GM23338 (cell line): ENCODE measurements around the gene GRIN3B. TPM values are rescaled to one million over a fixed set of nuclear protein-coding genes. Genes with fewer than 3 reads are reported as not detected.

Source experiments
- ATAC-seq: fragments of 200-7000 bp; cut with Tn5 transposase; 3 replicates; pipeline ENCODE4 v1.9.1; 2020
- DNase-seq: peaks from one replicate; pipeline ENCODE4 v3.0.0-alpha.2; 2015; ENCODE audit warnings: low spot score
- H2AFZ ChIP-seq: fragments of 200-600 bp; sonication (generic); 2 replicates; pipeline ENCODE4 v1.8.0; 2016; ENCODE audit warnings: antibody characterized with exemption, mild to moderate bottlenecking, moderate library complexity
- H3F3A ChIP-seq: fragments of 200-600 bp; sonication (generic); replicated peaks from 2 replicates; pipeline ENCODE4 v1.8.0; 2017; ENCODE audit warnings: antibody characterized with exemption, mixed run types, low read depth
- H3K27ac ChIP-seq: fragments of 200-600 bp; sonication (generic); 2 replicates; pipeline ENCODE4 v1.6.1; 2016; ENCODE audit warnings: low read depth
- H3K27me3 ChIP-seq: fragments of 200-600 bp; sonication (generic); 2 replicates; pipeline ENCODE4 v1.8.0; 2016; ENCODE audit warnings: mild to moderate bottlenecking, mixed run types, moderate library complexity; ENCODE audit not compliant: insufficient read depth
- H3K36me3 ChIP-seq: fragments of 200-600 bp; sonication (generic); 2 replicates; pipeline ENCODE4 v1.8.0; 2016; ENCODE audit warnings: mild to moderate bottlenecking; ENCODE audit not compliant: insufficient read depth
- H3K4me1 ChIP-seq: fragments of 200-600 bp; sonication (generic); 2 replicates; pipeline ENCODE4 v1.8.0; 2016; ENCODE audit warnings: mild to moderate bottlenecking, moderate library complexity; ENCODE audit not compliant: insufficient read depth
- H3K4me2 ChIP-seq: fragments of 200-600 bp; sonication (generic); 2 replicates; pipeline ENCODE4 v1.7.1; 2017; ENCODE audit warnings: mixed run types
- H3K4me3 ChIP-seq: fragments of 200-600 bp; sonication (generic); 2 replicates; pipeline ENCODE4 v1.6.1; 2016; ENCODE audit warnings: mixed run types
- H3K79me2 ChIP-seq: fragments of 200-600 bp; sonication (generic); replicated peaks from 2 replicates; pipeline ENCODE4 v1.8.0; 2017; ENCODE audit warnings: mild to moderate bottlenecking; ENCODE audit not compliant: insufficient read depth
- H3K9me2 ChIP-seq: fragments of 200-600 bp; sonication (generic); 2 replicates; pipeline ENCODE4 v1.8.0; 2017; ENCODE audit not compliant: insufficient read depth
- H4K20me1 ChIP-seq: fragments of 200-600 bp; sonication (generic); replicated peaks from 2 replicates; pipeline ENCODE4 v1.8.0; 2017; ENCODE audit warnings: mild to moderate bottlenecking; ENCODE audit not compliant: insufficient read depth
- H3K27ac Mint-ChIP-seq: 2 replicates; pipeline ENCODE4 v1.8.0; 2020; ENCODE audit warnings: inconsistent platforms, mild to moderate bottlenecking, moderate library complexity, mixed read lengths
- H3K27me3 Mint-ChIP-seq: 3 replicates; pipeline ENCODE4 v1.8.0; 2022; ENCODE audit warnings: low read depth, mild to moderate bottlenecking, moderate library complexity, mixed read lengths, inconsistent platforms; ENCODE audit not compliant: insufficient read depth, poor library complexity
- H3K36me3 Mint-ChIP-seq: 3 replicates; pipeline ENCODE4 v1.8.0; 2021; ENCODE audit warnings: low read depth, mild to moderate bottlenecking, inconsistent platforms, moderate library complexity, mixed read lengths
- H3K4me1 Mint-ChIP-seq: 3 replicates; pipeline ENCODE4 v1.8.0; 2020; ENCODE audit warnings: mild to moderate bottlenecking, inconsistent platforms, mixed read lengths
- H3K4me3 Mint-ChIP-seq: 3 replicates; pipeline ENCODE4 v1.8.0; 2021; ENCODE audit warnings: moderate library complexity, mild to moderate bottlenecking, inconsistent platforms, mixed read lengths
- H3K9me3 Mint-ChIP-seq: 3 replicates; pipeline ENCODE4 v1.8.0; 2020; ENCODE audit warnings: moderate library complexity, mild to moderate bottlenecking, inconsistent platforms, mixed read lengths
- CREB1 ChIP-seq: fragments of 250-450 bp; sonication (Bioruptor Pico); IDR thresholded peaks from 2 replicates; pipeline ENCODE4 v1.5.0; 2020; ENCODE audit warnings: low read depth, mild to moderate bottlenecking, moderate library complexity
- CTCF ChIP-seq, 2 experiments: fragments of 200-600 bp in 1 of 2; sonication (generic) in 1 of 2; conservative IDR thresholded peaks; 2 replicates each; pipeline versions ENCODE4 v1.5.1 to v1.6.1; 2016 to 2017; ENCODE audit warnings: antibody characterized with exemption in 2 of 2, low read depth in 2 of 2, mild to moderate bottlenecking in 2 of 2, moderate library complexity in 1 of 2
- JUNB ChIP-seq: IDR thresholded peaks from one replicate; pipeline ENCODE4 v1.6.1; 2016; ENCODE audit warnings: antibody characterized with exemption; ENCODE audit not compliant: unreplicated experiment
- NANOG ChIP-seq: IDR thresholded peaks from 2 replicates; pipeline ENCODE4 v1.6.1; 2016; ENCODE audit warnings: antibody characterized with exemption, borderline replicate concordance
- REST ChIP-seq: IDR thresholded peaks from one replicate; pipeline ENCODE4 v1.6.1; 2018; ENCODE audit warnings: antibody characterized with exemption; ENCODE audit not compliant: unreplicated experiment
- STAT1 ChIP-seq: IDR thresholded peaks from one replicate; pipeline ENCODE4 v1.6.1; 2016; ENCODE audit warnings: antibody characterized with exemption; ENCODE audit not compliant: unreplicated experiment
- ZNF114 ChIP-seq: fragments of 250-450 bp; sonication (Bioruptor Pico); IDR thresholded peaks from 2 replicates; pipeline ENCODE4 v1.5.0; 2020; ENCODE audit warnings: mild to moderate bottlenecking, moderate library complexity
- ZNF331 ChIP-seq: fragments of 250-450 bp; sonication (Bioruptor Pico); IDR thresholded peaks from 2 replicates; pipeline ENCODE4 v1.5.0; 2020; ENCODE audit warnings: low read depth, mild to moderate bottlenecking, moderate library complexity
- polyA plus RNA-seq: library from polyadenylated mRNA; unstranded; fragments of >200 nt; fragmentation: Nextera tagmentation; extraction: Ambion mirVana; gene quantifications from 2 replicates; pipeline ENCODE4 v1.2.1, GENCODE V29; 2016
- total RNA-seq: library from RNA; depleted of rRNA; stranded (reverse); fragments of >200 nt; shearing (Covaris generic); gene quantifications from 2 replicates; pipeline ENCODE4 v1.2.3, GENCODE V29; 2014
- TF ChIP-seq, protein P1 (sequence below): IDR thresholded peaks from 2 replicates; pipeline ENCODE4 v1.6.1; 2016; ENCODE audit warnings: antibody characterized with exemption

Gene GRIN3B
- total and polyA plus RNA-seq, 2 experiments from 2014 or later = 0.11 to 2.8 TPM

GRCh38 chr19:1018393-1018792, 18.2 kb downstream of the GRIN3B start (continued):
- no peak for TF ChIP-seq CTCF (conservative IDR thresholded peaks at IDR 0.05; ENCODE audit: low read depth in 2 of 2)
- no peak for TF ChIP-seq STAT1

DNA sequence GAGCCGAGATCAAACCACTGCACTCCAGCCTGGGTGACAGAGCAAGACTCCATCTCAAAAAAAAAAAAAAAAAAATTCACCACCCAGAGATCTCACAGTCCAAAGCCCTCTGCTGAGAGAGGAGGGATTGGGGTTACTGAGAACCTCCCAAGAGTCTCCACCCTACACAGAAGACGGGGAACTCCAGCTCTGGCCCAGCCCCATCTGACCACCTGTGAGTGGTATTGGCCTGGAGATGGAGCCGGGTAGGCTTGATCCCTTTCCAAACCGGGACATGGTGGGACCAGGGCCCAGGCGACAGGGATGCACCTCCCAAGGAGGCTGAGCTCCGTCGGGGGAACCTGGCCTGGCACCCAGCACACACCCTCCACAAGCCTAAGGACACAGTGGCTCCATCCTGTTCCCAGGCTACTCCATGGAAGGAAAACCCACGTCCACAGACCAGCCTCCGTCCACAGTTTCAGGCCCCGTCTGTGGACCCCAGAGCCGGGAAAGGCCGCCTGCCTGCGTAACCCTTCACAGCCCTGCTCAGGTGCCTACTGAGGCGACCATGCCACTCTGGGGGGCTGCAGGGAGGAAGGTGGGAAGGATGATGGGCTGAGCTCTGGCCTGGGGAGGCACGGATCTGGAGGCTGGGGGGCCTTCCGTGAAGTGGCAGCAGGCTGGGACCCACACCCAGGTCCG, 18.9 kb downstream of the GRIN3B start:
- Histone ChIP-seq H3K9me2 (no peaks in the 10 kb centered on the region), H3K4me2 (peak overlapping the region; percentile 87), H3K27me3 (no peaks in the 10 kb centered on the region), H3K27ac (no peak overlapping the region), H3K4me3 (peak overlapping the region; percentile 91), H3F3A (peaks cover 14% of the 10 kb centered on the region; the same call in 1 of the 2 replicates), H4K20me1 (peaks cover 15% of the 10 kb centered on the region), H3K4me1 (peaks cover 8% of the 10 kb centered on the region; the same call in 1 of the 2 replicates), H3K79me2 (peaks cover 65% of the 10 kb centered on the region), H3K36me3 (no peaks in the 10 kb centered on the region), H2AFZ (no peak overlapping the region)
- Mint-ChIP-seq H3K27ac (no peak overlapping the region), H3K27me3 (peaks cover 16% of the 10 kb centered on the region), H3K9me3 (peaks cover 3% of the 10 kb centered on the region; the same call in 2 of the 3 replicates), H3K4me1 (peaks cover 26% of the 10 kb centered on the region), H3K36me3 (peaks cover 2% of the 10 kb centered on the region; the same call in 2 of the 3 replicates), H3K4me3 (peak overlapping the region; percentile 94)
- TF ChIP-seq REST = no peak
- no peak for TF ChIP-seq NANOG
- no peak for TF ChIP-seq CREB1 (CRISPR knock-in tag)
- TF ChIP-seq ZNF331 = no peak
- no peak for TF ChIP-seq ZNF114 (CRISPR knock-in tag)
- no peak for TF ChIP-seq JUNB
- ATAC-seq = no peak
- DNase-seq = no peak

GRCh38 chr19:1019616-1019961, 19.4 kb downstream of the GRIN3B start:
- Histone ChIP-seq H3K4me1 (peaks cover 8% of the 10 kb centered on the region; the same call in 1 of the 2 replicates), H3K27ac (peak overlapping the region; percentile 39; the same call in 1 of the 2 replicates), H3F3A (peaks cover 14% of the 10 kb centered on the region; the same call in 1 of the 2 replicates), H4K20me1 (peaks cover 15% of the 10 kb centered on the region), H2AFZ (no peak overlapping the region), H3K36me3 (no peaks in the 10 kb centered on the region), H3K9me2 (no peaks in the 10 kb centered on the region), H3K27me3 (no peaks in the 10 kb centered on the region), H3K79me2 (peaks cover 62% of the 10 kb centered on the region), H3K4me3 (peak overlapping the region; percentile 91), H3K4me2 (peak overlapping the region; percentile 87)
- peaks cover 18% of the 10 kb centered on the region for H3K27me3 Mint-ChIP-seq
- H3K9me3 Mint-ChIP-seq = peaks cover 3% of the 10 kb centered on the region; the same call in 2 of the 3 replicates
- ATAC-seq (no peak), DNase-seq (no peak)
- peaks cover 26% of the 10 kb centered on the region for H3K4me1 Mint-ChIP-seq
- no peaks in the 10 kb centered on the region for H3K36me3 Mint-ChIP-seq
- no peak overlapping the region for H3K27ac Mint-ChIP-seq
- H3K4me3 Mint-ChIP-seq = peak overlapping the region; percentile 94
- TF ChIP-seq STAT1 = no peak
- TF ChIP-seq CTCF (conservative IDR thresholded peaks at IDR 0.05; ENCODE audit: low read depth in 2 of 2) = no peak
- TF ChIP-seq, protein P1, sequence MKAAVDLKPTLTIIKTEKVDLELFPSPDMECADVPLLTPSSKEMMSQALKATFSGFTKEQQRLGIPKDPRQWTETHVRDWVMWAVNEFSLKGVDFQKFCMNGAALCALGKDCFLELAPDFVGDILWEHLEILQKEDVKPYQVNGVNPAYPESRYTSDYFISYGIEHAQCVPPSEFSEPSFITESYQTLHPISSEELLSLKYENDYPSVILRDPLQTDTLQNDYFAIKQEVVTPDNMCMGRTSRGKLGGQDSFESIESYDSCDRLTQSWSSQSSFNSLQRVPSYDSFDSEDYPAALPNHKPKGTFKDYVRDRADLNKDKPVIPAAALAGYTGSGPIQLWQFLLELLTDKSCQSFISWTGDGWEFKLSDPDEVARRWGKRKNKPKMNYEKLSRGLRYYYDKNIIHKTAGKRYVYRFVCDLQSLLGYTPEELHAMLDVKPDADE = no peak
- no peak for TF ChIP-seq ZNF331
- TF ChIP-seq CREB1 (CRISPR knock-in tag) = no peak
- no peak for TF ChIP-seq ZNF114 (CRISPR knock-in tag)
- no peak for TF ChIP-seq JUNB
